SHP77 (cell line): ENCODE measurements around the gene PCED1A.
"Not testable (repeated sequence)": the region's sequence is repeated elsewhere in the genome, so short reads cannot be mapped to it uniquely, and the experiment has no call there.

Source experiments
- DNase-seq, 2 experiments: peaks; one replicate each; lab custom pipeline; 2025; lab: John Stamatoyannopoulos, UW

The PCED1A gene

GRCh38 chr20:2829376-2829775 is 11.1 kb downstream of the PCED1A start:
- DNase-seq, result no peak

- no peak for DNase-seq
These were observed 13.8 kb downstream of the PCED1A start for GRCh38 chr20:2826655-2827054.

DNA sequence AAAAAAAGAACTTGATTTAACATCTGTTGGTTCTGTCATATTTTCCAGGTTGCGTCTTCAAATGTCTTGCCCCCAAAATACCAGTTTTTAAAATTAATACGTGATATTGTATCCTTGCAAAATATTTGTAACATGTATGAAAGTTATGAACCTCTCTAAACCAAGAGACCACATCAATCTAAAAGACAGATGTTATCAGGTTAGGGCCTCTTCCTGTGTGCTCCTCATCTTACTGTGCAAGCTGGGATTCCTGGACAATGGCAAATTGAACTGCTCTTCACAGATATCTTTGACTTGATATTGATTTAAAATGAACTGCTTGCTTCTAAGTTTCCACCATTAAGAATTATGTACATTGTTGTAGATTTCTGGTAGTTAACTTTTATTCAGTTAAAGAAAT is 14.7 kb downstream of the PCED1A start:
- no peak for DNase-seq

DNA sequence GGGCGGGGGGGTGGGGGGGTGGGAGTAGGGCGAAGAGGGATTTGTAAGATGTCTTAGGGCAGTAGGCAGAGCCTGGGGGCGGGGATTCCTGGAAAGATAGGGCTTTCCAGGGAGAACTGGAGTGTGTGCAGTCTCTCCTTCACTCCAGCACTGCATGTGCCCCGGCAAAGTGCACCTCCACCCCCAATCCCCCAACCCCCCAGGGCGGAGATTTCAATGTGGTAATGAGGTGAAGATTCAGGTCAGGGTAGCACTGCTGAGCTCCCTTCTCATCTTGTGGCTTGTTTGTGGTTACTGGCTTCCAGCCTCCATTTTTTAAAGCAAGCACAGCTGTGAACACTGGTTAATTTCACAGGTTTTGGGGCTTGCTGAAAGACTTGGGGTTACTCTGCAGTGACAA is 18.4 kb downstream of the PCED1A start:
- no peak for DNase-seq

GRCh38 chr20:2820896-2821869 is 19.3 kb downstream of the PCED1A start:
- no peak for DNase-seq

DNA sequence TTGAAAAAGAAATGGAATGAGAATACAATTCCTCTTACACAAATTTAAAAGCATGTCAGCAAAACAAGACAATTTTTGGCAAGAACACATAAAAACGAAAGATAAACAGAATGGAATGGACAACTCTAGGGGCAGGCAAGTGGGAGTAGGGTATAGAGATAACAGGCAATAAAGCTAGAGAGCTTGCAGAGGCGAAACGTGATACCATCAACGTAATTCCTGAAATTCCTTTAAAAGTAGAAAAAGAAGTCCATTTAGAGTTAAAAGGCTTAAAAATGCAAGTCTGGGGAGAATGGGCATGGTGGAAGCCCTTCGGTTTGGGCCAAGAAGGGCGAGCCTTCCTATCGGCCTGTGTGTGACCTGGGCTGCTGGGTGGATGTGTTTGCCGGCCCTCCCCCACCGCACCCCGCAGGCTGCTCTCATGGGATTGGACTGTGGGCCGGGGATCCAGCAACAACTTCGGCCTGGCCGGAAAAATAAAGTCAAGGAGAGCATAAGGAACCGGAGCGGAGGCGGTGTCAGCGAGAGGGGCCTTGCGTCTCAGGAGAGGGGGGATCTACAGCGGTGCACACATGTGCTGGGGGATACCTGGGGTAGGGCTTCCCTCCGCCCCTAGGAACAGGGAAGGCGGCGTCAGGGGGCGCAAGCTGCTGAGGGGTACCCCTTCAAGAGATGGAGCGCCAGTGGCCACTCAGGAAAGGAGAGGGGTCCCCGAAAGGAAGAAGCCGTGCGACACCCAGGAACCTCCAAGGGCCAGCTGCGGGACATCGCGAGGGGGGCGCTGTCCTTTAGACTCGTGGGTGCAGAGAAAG is 20.2 kb downstream of the PCED1A start:
- no peak for DNase-seq

DNA sequence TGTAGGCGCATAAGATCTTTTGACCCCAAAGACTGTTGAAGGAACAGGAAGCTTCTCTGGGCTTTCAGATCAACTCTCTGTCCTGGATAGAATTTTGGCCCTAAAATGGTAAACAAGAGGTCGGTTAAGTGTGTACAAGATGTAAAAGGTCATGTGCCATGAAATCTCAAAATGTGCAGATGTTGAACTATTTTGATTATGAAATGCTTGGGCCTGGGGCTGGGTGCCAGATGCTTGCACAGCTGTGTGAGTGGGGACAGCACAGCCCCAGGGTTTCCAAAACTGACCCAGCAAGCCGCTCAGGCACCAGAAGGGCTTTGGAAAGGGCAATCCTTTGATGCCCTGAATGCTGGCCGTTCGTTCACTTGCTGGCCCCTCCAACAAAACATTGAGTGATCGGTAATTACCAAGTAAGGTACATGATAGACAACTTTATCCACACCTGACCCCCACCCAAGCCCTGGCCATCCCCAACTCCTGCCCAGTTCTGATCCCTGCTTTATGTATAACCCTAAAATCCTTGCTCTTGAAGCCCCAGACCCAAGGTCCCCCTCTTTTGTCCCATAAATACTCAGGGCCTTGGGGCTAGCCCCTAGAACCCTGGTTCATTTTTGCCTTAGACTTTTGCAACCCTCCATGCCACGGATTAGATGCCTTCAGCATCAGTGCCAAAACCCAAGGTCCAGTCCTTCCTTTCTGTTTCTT is 22.4 kb downstream of the PCED1A start:
- DNase-seq, result no peak

DNA sequence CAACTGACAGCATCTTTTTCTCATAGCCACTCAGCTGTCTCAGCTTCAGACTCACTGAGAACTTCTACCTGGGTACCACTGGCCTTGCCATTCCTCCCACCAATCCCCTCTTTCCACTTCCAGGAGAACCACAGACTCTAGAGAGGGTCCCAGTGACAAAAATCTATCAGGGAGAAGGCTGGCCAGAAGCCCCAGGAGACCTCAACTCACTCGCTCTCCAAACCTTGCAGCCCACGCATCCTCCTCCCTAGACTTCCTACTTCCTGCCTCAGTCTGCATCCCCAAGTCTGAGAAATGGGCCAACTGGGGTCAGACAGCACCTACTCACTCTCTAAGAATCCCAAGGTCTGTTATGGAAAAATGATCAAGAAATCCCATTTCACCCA is 23.1 kb downstream of the PCED1A start:
- no peak for DNase-seq

- DNase-seq, result peak in 1 of 2 experiments; percentile 12
These were observed 23.7 kb downstream of the PCED1A start for GRCh38 chr20:2816583-2817340.

DNA sequence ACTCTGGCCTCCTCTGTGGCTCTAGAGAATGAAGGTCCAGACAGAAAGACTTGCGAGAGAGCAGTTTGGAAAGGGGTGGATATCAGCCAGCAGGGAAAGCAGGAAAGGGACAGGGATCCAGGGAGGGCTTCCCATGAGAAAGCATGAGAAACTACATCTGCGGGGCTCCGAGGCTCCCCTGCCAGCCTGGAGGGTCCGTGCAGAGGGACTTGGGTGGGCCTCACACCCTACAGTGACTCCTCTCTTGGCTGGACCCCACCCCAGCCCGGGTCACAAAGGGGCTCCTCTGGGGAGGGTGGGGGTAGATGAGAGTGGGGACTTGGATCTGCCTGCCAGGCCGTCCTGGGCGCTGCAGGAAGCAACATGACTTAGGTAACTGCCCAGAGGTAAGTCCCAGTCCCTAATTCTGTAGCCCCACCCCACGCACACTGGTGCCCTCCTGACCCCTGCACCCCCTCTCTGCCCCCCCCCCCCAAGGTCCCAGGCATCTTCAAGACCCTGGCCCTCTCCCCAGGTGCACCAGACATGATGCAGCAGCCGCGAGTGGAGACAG is 24.3 kb downstream of the PCED1A start, which contains the start of gene TMEM239:
TMEM239 (plus strand) TSS at position 335 of the 553 bp plus-strand sequence; CDS start at position 526, 191 bp downstream.
- DNase-seq, result no peak

GRCh38 chr20:2815242-2815900 is 25.1 kb downstream of the PCED1A start:
- DNase-seq, result no peak

- no peak for DNase-seq
These were observed 25.8 kb downstream of the PCED1A start, which contains the start of gene C20orf141 for GRCh38 chr20:2814587-2815051. Gene C20orf141, plus strand, starts transcription at chr20:2814987. Its CDS starts 198 bp downstream, at chr20:2815185.

GRCh38 chr20:2814076-2814475 is 26.4 kb downstream of the PCED1A start:
- DNase-seq, result no peak

GRCh38 chr20:2812189-2812588 is 28.3 kb downstream of the PCED1A start:
- no peak for DNase-seq

- DNase-seq, result no peak
These were observed 30.8 kb downstream of the PCED1A start for GRCh38 chr20:2809690-2810089.

DNA sequence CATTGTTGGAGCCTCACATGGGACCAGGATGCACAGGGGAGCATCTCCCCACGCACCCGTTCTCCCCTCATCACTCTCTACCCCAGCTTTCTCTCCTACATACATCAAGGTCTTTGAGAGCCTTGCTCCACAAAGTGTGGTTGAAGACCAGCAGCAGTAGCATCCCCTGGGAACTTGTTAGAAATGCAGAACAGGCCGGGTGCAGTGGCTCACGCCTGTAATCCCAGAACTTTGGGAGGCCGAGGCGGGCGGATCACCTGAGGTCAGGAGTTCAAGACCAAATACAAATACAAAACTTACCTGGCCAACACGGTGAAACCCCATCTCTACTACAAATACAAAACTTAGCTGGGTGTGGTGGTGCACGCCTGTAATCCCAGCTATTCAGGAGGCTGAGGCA is 32.5 kb downstream of the PCED1A start:
- not testable (repeated sequence) for DNase-seq

DNA sequence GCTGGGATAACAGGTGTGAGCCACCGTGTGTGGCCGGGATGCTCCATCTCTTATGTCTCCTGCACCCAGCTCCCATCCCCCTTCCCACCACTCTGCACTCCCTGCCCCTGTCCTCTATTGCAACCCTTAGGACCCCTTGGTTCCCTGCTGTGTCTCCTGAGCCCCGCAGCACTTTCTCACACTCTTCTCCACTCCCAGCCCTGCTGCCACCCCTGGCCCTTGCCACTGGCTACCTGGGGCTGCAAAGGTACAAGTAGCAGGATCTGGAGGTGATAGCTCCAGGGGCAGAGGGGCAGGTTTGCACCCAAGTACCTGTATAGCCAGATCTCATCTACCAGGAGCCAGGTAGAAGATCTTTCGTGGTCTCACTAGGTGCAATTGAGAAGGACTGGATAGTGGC is 33.4 kb downstream of the PCED1A start:
- no peak for DNase-seq

DNA sequence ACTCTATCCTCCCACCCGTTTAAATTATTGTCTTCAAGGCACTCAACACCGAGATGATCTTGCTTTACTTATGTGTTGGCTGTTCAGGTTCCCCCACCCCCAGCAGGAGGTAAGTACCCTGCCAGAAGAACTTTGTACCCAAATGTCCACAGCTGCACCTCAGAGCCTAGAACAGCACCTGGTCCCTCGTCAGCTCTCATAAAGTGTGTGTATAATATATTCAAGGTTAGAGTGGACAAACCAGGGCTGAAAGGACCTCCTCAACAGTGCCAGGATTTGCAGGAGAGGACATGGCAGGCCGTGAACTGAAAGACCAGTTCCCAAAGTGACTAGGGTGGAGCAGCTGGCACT is 34.1 kb downstream of the PCED1A start:
- no peak for DNase-seq

DNA sequence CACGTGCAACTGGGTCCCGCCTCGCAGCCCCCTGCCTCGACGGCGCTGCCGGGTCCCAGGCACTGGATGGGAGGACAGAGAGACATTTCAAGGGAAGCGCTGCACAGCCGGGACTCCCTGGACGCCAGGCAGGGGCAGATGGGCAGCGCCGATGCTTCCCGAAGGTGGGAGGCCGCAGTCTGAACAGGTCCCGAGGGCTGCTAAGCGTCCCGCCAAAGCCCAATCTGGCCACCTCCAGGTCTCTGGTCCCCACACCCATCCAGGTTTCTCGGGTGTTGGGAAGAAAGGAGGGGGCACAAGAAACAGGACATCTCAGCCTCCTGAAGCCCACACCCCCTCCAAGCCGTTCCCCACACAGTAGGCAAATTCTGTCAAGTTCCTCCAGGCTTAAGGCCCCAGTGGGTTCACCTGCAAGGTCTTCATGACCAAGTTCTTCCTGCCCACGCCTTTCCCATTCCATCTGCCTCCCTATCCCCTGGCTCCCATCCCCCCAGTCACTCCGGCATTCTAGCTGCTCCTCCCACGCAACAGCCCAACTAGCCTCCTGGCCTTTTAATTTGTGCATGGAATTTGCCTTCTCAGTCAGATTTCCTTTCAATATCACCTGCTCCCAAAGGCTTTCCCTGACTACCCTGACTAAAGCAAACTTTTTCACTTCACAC is 34.6 kb downstream of the PCED1A start:
- DNase-seq, result no peak
